Activated CD8-positive, alpha-beta memory T cell treated with anti-CD3 and anti-CD28 coated beads, Interleukin-2, amount 10 ng/mL, durations not matched to agents 7 days and 5 days (primary cell): ENCODE measurements around the gene GRM6. TPM values are rescaled to one million over a fixed set of nuclear protein-coding genes. Genes with fewer than 3 reads are reported as not detected.
A peak's percentile ranks its signal among the peaks of the same experiment; 100 is the strongest.

Experiments used
- ATAC-seq: fragments of 150-1000 bp; cut with Tn5 transposase; one replicate; pipeline ENCODE4 v1.10.0; 2021; ENCODE audit warnings: moderate library complexity
- CTCF ChIA-PET: fragments of 350-600 bp; sonication (Branson Sonifier 250); formaldehyde crosslinking; loops from one replicate; lab custom pipeline; 2021; ENCODE audit warnings: antibody characterized with exemption; lab: Charles Lee
- DNase-seq: peaks from one replicate; pipeline ENCODE4 v3.0.0-alpha.2; 2020
- H3K27ac Mint-ChIP-seq: one replicate; pipeline ENCODE4 v1.8.0; 2021; ENCODE audit warnings: mild to moderate bottlenecking, mixed read lengths
- H3K27me3 Mint-ChIP-seq: one replicate; pipeline ENCODE4 v1.8.0; 2021; ENCODE audit warnings: mixed read lengths
- H3K36me3 Mint-ChIP-seq: one replicate; pipeline ENCODE4 v1.8.0; 2021; ENCODE audit warnings: mild to moderate bottlenecking, mixed read lengths
- H3K4me1 Mint-ChIP-seq: one replicate; pipeline ENCODE4 v1.8.0; 2021; ENCODE audit warnings: mixed read lengths
- H3K4me3 Mint-ChIP-seq: one replicate; pipeline ENCODE4 v1.8.0; 2021; ENCODE audit warnings: mild to moderate bottlenecking, moderate library complexity, mixed read lengths
- H3K9me3 Mint-ChIP-seq: one replicate; pipeline ENCODE4 v1.8.0; 2022; ENCODE audit warnings: low read depth, mixed read lengths
- total RNA-seq, 2 experiments: library from RNA; stranded (reverse); gene quantifications; one replicate each; pipeline ENCODE4 v1.2.3, GENCODE V29; 2021

Gene GRM6
- not detected for total RNA-seq

DNA sequence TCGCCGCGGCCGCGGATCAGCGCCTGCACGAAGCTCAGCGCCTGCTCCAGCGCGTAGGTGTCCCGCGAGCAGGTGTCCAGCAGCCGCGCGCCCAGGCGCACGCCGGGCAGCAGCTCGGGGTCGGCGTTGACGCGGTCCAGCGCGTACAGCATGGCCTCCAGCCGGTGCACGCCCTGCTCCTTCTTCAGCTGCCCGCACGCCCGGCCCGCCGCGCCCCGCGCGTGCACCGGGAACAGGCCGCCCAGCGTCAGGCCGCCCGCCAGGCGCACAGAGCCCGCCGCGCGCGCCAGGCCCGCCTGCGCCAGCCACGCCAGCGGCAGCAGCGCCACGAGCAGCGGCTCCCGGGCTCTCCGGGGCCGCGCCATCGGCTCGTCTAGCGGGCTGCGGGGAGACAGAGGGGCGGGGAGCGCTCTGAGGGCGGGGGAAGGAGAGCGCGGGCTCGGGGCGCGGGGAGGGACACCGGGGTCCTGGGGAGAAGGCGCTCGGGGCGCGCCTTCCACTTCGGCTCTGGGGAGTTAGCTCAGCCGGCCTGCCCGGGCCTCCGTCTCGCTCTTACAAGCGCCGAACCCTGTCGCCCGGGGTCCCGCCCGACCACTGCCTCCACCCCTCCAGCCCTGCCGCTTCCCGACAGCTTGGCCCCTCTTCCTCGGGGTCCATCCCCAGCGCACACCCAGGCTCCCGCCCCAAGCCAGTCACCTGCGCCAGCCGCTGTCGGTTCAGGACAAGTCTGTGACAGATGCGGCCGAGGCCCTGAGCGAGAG lies at the start of gene GRM6:
GRM6 (minus strand) TSS at position 741 of the 761 bp plus-strand sequence; CDS start at position 365, 376 bp downstream.
- ATAC-seq, result no peak
- H3K27ac Mint-ChIP-seq, result no peak within 1 kb of the TSS
- CTCF ChIA-PET, result no interaction called here
- peaks cover 20% of the 10 kb centered on the region for H3K27me3 Mint-ChIP-seq
- no peak within 1 kb of the TSS for H3K4me3 Mint-ChIP-seq
- H3K9me3 Mint-ChIP-seq, result peaks cover 9% of the 10 kb centered on the region
- H3K4me1 Mint-ChIP-seq, result peaks cover 1% of the 10 kb centered on the region
- peaks cover 6% of the 10 kb centered on the region for H3K36me3 Mint-ChIP-seq
- DNase-seq, result no peak

DNA sequence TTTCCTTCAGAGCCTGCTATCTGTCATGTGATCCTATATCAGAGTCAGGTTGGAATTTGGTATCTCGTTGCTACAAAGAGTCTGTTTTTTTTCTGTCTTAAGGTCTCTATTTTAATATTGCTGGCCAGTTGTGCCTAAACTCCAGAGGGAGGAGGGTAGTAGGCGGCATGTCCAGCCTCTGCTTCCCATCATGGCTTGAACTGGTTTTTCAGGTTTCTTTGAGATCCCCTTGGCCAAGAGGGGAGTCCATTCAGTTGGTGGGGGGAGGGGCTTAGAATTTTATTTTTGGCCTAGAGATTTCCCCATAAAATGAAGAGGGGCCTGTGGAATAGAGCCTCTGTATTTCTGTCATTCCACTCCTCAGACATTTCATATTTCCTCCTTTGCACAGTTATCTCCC lies 49.6 kb upstream of the GRM6 start:
- H3K4me1 Mint-ChIP-seq, result no peaks in the 10 kb centered on the region
- H3K27me3 Mint-ChIP-seq, result no peaks in the 10 kb centered on the region
- H3K36me3 Mint-ChIP-seq, result peaks cover 2% of the 10 kb centered on the region
- ATAC-seq, result no peak
- peaks cover 14% of the 10 kb centered on the region for H3K9me3 Mint-ChIP-seq
- CTCF ChIA-PET, result no interaction called here
- H3K27ac Mint-ChIP-seq, result no peak overlapping the region
- no peak overlapping the region for H3K4me3 Mint-ChIP-seq
- DNase-seq, result no peak

GRCh38 chr5:179033004-179033580 lies 38.0 kb upstream of the GRM6 start:
- peaks cover 60% of the 10 kb centered on the region for H3K36me3 Mint-ChIP-seq
- H3K9me3 Mint-ChIP-seq, result peaks cover 55% of the 10 kb centered on the region
- no peak overlapping the region for H3K4me3 Mint-ChIP-seq
- ATAC-seq, result no peak
- H3K27me3 Mint-ChIP-seq, result no peaks in the 10 kb centered on the region
- CTCF ChIA-PET, result no interaction called here
- H3K4me1 Mint-ChIP-seq, result no peaks in the 10 kb centered on the region
- H3K27ac Mint-ChIP-seq, result no peak overlapping the region
- no peak for DNase-seq

- ATAC-seq (peak; percentile 95), DNase-seq (peak; percentile 95)
- Mint-ChIP-seq H3K9me3 (peaks cover 17% of the 10 kb centered on the region), H3K4me1 (peaks cover 12% of the 10 kb centered on the region), H3K4me3 (peak within 1 kb of the TSS; percentile 80), H3K27ac (peak within 1 kb of the TSS; percentile 84), H3K36me3 (peaks cover 41% of the 10 kb centered on the region), H3K27me3 (peaks cover 3% of the 10 kb centered on the region)
- CTCF ChIA-PET, result no interaction called here
These were observed 28.5 kb upstream of the GRM6 start, which contains the start of gene ZNF879 for GRCh38 chr5:179023528-179024189. Gene ZNF879 (plus strand): TSS chr5:179023804. CDS start chr5:179025005, 1,201 bp downstream.

GRCh38 chr5:179008667-179009066 lies 13.5 kb upstream of the GRM6 start:
- no peaks in the 10 kb centered on the region for H3K4me1 Mint-ChIP-seq
- H3K36me3 Mint-ChIP-seq, result no peaks in the 10 kb centered on the region
- H3K4me3 Mint-ChIP-seq, result no peak overlapping the region
- H3K9me3 Mint-ChIP-seq, result peaks cover 13% of the 10 kb centered on the region
- DNase-seq (no peak), ATAC-seq (no peak)
- H3K27ac Mint-ChIP-seq, result no peak overlapping the region
- CTCF ChIA-PET, result no interaction called here
- no peaks in the 10 kb centered on the region for H3K27me3 Mint-ChIP-seq

GRCh38 chr5:179006564-179006963 lies 11.4 kb upstream of the GRM6 start:
- Mint-ChIP-seq H3K9me3 (peaks cover 9% of the 10 kb centered on the region), H3K36me3 (no peaks in the 10 kb centered on the region), H3K4me1 (no peaks in the 10 kb centered on the region), H3K27ac (no peak overlapping the region), H3K4me3 (no peak overlapping the region), H3K27me3 (peaks cover 2% of the 10 kb centered on the region)
- CTCF ChIA-PET, result no interaction called here
- no peak for ATAC-seq
- DNase-seq, result no peak

GRCh38 chr5:178998441-178998840 lies 3.3 kb upstream of the GRM6 start:
- H3K4me1 Mint-ChIP-seq, result peaks cover 1% of the 10 kb centered on the region
- H3K9me3 Mint-ChIP-seq, result peaks cover 11% of the 10 kb centered on the region
- CTCF ChIA-PET, result no interaction called here
- peaks cover 14% of the 10 kb centered on the region for H3K27me3 Mint-ChIP-seq
- ATAC-seq (no peak), DNase-seq (no peak)
- H3K36me3 Mint-ChIP-seq, result peaks cover 6% of the 10 kb centered on the region
- H3K27ac Mint-ChIP-seq, result no peak overlapping the region
- no peak overlapping the region for H3K4me3 Mint-ChIP-seq

GRCh38 chr5:178997191-178997590 lies 2.1 kb upstream of the GRM6 start:
- H3K27ac Mint-ChIP-seq, result no peak overlapping the region
- CTCF ChIA-PET, result no interaction called here
- no peak for ATAC-seq
- H3K9me3 Mint-ChIP-seq, result peaks cover 11% of the 10 kb centered on the region
- peaks cover 6% of the 10 kb centered on the region for H3K36me3 Mint-ChIP-seq
- H3K27me3 Mint-ChIP-seq, result peaks cover 20% of the 10 kb centered on the region
- no peak for DNase-seq
- H3K4me1 Mint-ChIP-seq, result peaks cover 1% of the 10 kb centered on the region
- no peak overlapping the region for H3K4me3 Mint-ChIP-seq

GRCh38 chr5:178996156-178996555 lies 1.0 kb upstream of the GRM6 start:
- no peak overlapping the region for H3K4me3 Mint-ChIP-seq
- H3K27ac Mint-ChIP-seq, result no peak overlapping the region
- ATAC-seq (no peak), DNase-seq (no peak)
- peaks cover 6% of the 10 kb centered on the region for H3K36me3 Mint-ChIP-seq
- peaks cover 20% of the 10 kb centered on the region for H3K27me3 Mint-ChIP-seq
- H3K9me3 Mint-ChIP-seq, result peaks cover 9% of the 10 kb centered on the region
- CTCF ChIA-PET, result no interaction called here
- peaks cover 1% of the 10 kb centered on the region for H3K4me1 Mint-ChIP-seq

DNA sequence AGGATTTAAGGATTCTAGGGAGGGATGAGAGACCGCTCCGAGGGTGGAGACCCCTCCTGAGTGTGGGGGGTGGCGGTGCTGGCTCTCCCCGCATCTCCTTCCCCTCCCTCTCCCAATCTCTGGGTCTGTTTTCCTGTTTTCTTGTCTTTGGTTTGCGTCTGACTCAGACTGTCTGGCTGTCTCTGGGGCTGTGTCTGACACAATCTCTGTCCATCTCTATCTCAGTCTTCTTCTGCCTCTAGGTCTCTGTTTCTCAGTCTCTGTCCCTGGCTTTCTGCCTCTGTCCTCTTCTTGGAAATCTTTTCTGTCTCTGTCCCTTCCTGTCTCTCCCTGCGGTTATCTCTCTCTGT lies 196 bp upstream of the GRM6 start:
- no peak overlapping the region for H3K4me3 Mint-ChIP-seq
- CTCF ChIA-PET, result no interaction called here
- H3K27me3 Mint-ChIP-seq, result peaks cover 20% of the 10 kb centered on the region
- H3K9me3 Mint-ChIP-seq, result peaks cover 7% of the 10 kb centered on the region
- peaks cover 1% of the 10 kb centered on the region for H3K4me1 Mint-ChIP-seq
- no peak for DNase-seq
- no peak overlapping the region for H3K27ac Mint-ChIP-seq
- no peak for ATAC-seq
- H3K36me3 Mint-ChIP-seq, result peaks cover 6% of the 10 kb centered on the region

GRCh38 chr5:178993955-178994579 lies 1.1 kb downstream of the GRM6 start:
- CTCF ChIA-PET, result no interaction called here

DNA sequence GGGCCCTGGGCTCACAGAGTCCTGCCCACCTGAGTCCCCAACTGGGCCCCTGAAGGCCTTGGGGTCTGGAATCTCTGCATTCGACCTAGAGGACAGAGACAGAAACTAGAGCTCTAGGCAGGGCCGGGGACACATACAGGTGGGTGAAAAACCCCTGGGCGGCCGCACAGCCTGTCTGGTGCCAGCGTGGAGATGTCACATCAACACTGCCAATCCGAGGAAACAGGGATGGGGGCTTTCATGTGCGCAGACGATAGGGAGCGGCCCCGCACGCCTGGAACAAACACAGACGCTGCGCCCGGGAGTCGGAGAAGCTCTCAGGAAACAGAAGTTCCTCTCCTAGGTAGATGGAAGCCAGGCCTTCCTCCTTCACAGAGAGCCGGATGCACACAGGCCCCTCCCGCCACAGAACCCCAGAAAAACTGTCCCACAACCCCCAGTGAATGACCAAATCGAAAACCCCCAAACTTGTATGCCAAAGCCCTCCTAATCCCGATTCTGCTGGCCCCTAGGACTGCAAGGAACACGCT lies 1.8 kb downstream of the GRM6 start:
- CTCF ChIA-PET, result no interaction called here
- Mint-ChIP-seq H3K4me3 (no peak overlapping the region), H3K36me3 (peaks cover 6% of the 10 kb centered on the region), H3K9me3 (peaks cover 8% of the 10 kb centered on the region), H3K27me3 (peaks cover 20% of the 10 kb centered on the region), H3K4me1 (peaks cover 1% of the 10 kb centered on the region), H3K27ac (no peak overlapping the region)
- ATAC-seq, result no peak
- DNase-seq, result no peak

More at GRCh38 chr5:178993955-178994579, 1.1 kb downstream of the GRM6 start:
- DNase-seq (no peak), ATAC-seq (no peak)
- Mint-ChIP-seq H3K4me3 (no peak overlapping the region), H3K9me3 (peaks cover 9% of the 10 kb centered on the region), H3K36me3 (peaks cover 6% of the 10 kb centered on the region), H3K27ac (no peak overlapping the region), H3K27me3 (peaks cover 20% of the 10 kb centered on the region), H3K4me1 (peaks cover 1% of the 10 kb centered on the region)

DNA sequence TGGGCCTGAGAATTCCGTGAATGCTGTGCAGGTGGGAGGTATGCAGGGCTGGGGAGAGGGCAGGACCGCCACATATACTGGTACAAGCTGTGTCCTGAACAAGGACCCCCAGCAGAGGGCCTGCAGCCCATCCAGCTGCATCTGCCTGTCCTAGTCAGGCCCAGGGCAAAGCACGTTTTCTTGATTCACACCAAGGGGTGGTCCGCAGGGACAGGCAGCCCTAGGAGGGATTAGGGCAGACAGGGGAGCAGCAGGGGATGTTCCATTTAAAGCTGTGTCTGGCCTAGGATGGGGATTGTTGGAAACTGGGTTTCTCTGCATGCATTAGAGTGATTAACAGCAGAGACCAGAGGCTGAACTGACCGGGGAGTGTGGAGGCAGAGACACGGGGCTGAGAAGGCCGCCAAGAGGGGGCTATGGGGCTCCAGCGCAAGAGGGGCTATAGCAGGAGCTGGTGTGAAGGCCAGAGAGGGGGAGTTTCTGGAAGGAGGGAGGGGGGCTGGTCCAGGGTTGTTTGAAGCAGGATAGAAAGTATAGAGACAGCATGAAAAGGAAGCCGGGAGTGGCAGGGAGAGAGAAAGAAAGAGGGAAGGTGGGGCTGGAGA lies 2.7 kb downstream of the GRM6 start:
- H3K4me3 Mint-ChIP-seq, result no peak overlapping the region
- H3K4me1 Mint-ChIP-seq, result peaks cover 1% of the 10 kb centered on the region
- no peak overlapping the region for H3K27ac Mint-ChIP-seq
- H3K9me3 Mint-ChIP-seq, result peaks cover 13% of the 10 kb centered on the region
- ATAC-seq, result no peak
- H3K27me3 Mint-ChIP-seq, result peaks cover 20% of the 10 kb centered on the region
- CTCF ChIA-PET, result no interaction called here
- DNase-seq, result no peak
- H3K36me3 Mint-ChIP-seq, result peaks cover 7% of the 10 kb centered on the region
